DOHH2 (cell line): ENCODE measurements around the gene NGEF.

ENCODE experiments used
- H3F3A ChIP-seq: fragments of 200-600 bp; sonication (generic), shearing (Covaris generic); 2 replicates; pipeline ENCODE4 v1.6.0; 2016; ENCODE audit warnings: antibody characterized with exemption, mild to moderate bottlenecking; ENCODE audit not compliant: control insufficient read depth, insufficient read depth
- H3K27ac ChIP-seq: fragments of 200-600 bp; sonication (generic); 2 replicates; pipeline ENCODE4 v1.5.1; 2014; ENCODE audit warnings: low read depth, mild to moderate bottlenecking, low read length, moderate library complexity
- H3K27me3 ChIP-seq: fragments of 200-600 bp; sonication (generic); 2 replicates; pipeline ENCODE4 v1.6.1; 2014; ENCODE audit warnings: mild to moderate bottlenecking, low read length, mixed read lengths; ENCODE audit not compliant: control insufficient read depth
- H3K36me3 ChIP-seq: fragments of 200-600 bp; sonication (generic); 2 replicates; pipeline ENCODE4 v1.6.1; 2014; ENCODE audit warnings: mild to moderate bottlenecking, low read length, moderate library complexity, mixed read lengths; ENCODE audit not compliant: control insufficient read depth
- H3K4me1 ChIP-seq: fragments of 200-600 bp; sonication (generic); 2 replicates; pipeline ENCODE4 v1.6.1; 2014; ENCODE audit warnings: mild to moderate bottlenecking, low read length, mixed read lengths; ENCODE audit not compliant: control insufficient read depth
- H3K4me2 ChIP-seq: fragments of 200-600 bp; sonication (generic); 2 replicates; pipeline ENCODE4 v1.6.0; 2014; ENCODE audit warnings: mild to moderate bottlenecking, low read length, moderate library complexity
- H3K4me3 ChIP-seq: fragments of 200-600 bp; sonication (generic); 2 replicates; pipeline ENCODE4 v1.5.1; 2014; ENCODE audit warnings: mild to moderate bottlenecking, low read length, mixed read lengths
- H3K79me2 ChIP-seq: fragments of 200-600 bp; sonication (generic); 2 replicates; pipeline ENCODE4 v1.6.1; 2014; ENCODE audit warnings: mild to moderate bottlenecking, low read length, mixed read lengths; ENCODE audit not compliant: control insufficient read depth
- H3K9me2 ChIP-seq: fragments of 200-600 bp; sonication (generic); replicated peaks from 2 replicates; pipeline ENCODE4 v1.6.1; 2014; ENCODE audit warnings: mild to moderate bottlenecking, low read length, mixed read lengths; ENCODE audit not compliant: control insufficient read depth
- H3K9me3 ChIP-seq: fragments of 200-600 bp; sonication (generic); 2 replicates; pipeline ENCODE4 v1.6.1; 2014; ENCODE audit warnings: antibody characterized with exemption, low read length, mixed read lengths; ENCODE audit not compliant: control insufficient read depth, insufficient read depth
- H4K20me1 ChIP-seq: fragments of 200-600 bp; sonication (generic); 2 replicates; pipeline ENCODE4 v1.6.0; 2014; ENCODE audit warnings: low read depth, mild to moderate bottlenecking, antibody characterized with exemption, low read length, moderate library complexity; ENCODE audit not compliant: control insufficient read depth, insufficient read depth
- CTCF ChIP-seq: fragments of 200-600 bp; sonication (generic); IDR thresholded peaks from one replicate; pipeline ENCODE4 v1.5.1; 2014; ENCODE audit warnings: antibody characterized with exemption, mild to moderate bottlenecking, low read depth, low read length; ENCODE audit not compliant: poor library complexity, severe bottlenecking
- EZH2phosphoT487 ChIP-seq: fragments of 200-600 bp; sonication (generic); IDR thresholded peaks from 2 replicates; pipeline ENCODE4 v1.6.1; 2017; ENCODE audit warnings: borderline replicate concordance, mild to moderate bottlenecking, antibody characterized with exemption, low read length, moderate library complexity, mixed read lengths

Gene NGEF

GRCh38 chr2:233041722-233042323, 28.8 kb upstream of the NGEF start:
- Histone ChIP-seq H4K20me1 (no peaks in the 10 kb centered on the region), H3K79me2 (no peaks in the 10 kb centered on the region), H3K36me3 (no peaks in the 10 kb centered on the region), H3K9me2 (no peaks in the 10 kb centered on the region), H3K9me3 (no peaks in the 10 kb centered on the region), H3K4me2 (no peak overlapping the region), H3F3A (no peaks in the 10 kb centered on the region), H3K4me3 (no peak overlapping the region), H3K27me3 (peaks cover 3% of the 10 kb centered on the region; the same call in 1 of the 2 replicates), H3K4me1 (no peaks in the 10 kb centered on the region), H3K27ac (no peak overlapping the region)
- no peak for TF ChIP-seq CTCF
- no peak for TF ChIP-seq EZH2phosphoT487

DNA sequence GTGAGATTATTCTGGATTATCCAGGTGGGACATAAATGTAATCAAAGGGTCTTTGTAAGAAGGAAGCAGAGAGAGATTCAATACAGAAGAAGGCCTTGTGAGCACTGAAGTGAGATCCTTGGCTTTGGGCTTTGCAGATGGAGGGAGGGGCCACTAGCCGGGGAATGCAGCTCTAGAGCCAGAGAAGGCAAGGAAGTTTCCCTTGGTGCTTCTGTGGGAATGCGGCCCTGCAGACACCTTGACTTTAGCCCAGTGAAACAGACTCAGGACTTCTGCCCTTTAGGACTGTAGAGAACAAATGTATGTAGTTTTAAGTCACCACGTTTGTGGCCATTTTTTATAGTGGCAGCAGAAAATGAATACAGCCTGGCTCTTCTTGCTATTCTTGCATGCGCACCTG, 27.5 kb upstream of the NGEF start:
- H3K27ac ChIP-seq: no peak overlapping the region
- no peaks in the 10 kb centered on the region for H3K79me2 ChIP-seq
- H3F3A ChIP-seq: 0 out of 2 replicates have a peak, but pooled peaks cover 3% of the 10 kb centered on the region
- H3K36me3 ChIP-seq: no peaks in the 10 kb centered on the region
- TF ChIP-seq EZH2phosphoT487 (no peak), CTCF (no peak)
- no peak overlapping the region for H3K4me2 ChIP-seq
- H4K20me1 ChIP-seq: no peaks in the 10 kb centered on the region
- no peaks in the 10 kb centered on the region for H3K9me2 ChIP-seq
- peaks cover 5% of the 10 kb centered on the region; the same call in 1 of the 2 replicates for H3K9me3 ChIP-seq
- no peaks in the 10 kb centered on the region for H3K4me1 ChIP-seq
- H3K4me3 ChIP-seq: no peak overlapping the region
- peaks cover 3% of the 10 kb centered on the region; the same call in 1 of the 2 replicates for H3K27me3 ChIP-seq

- TF ChIP-seq EZH2phosphoT487: no peak
- TF ChIP-seq CTCF: no peak
- Histone ChIP-seq H4K20me1 (no peaks in the 10 kb centered on the region), H3K27me3 (peaks cover 3% of the 10 kb centered on the region; the same call in 1 of the 2 replicates), H3K4me3 (no peak overlapping the region), H3K4me1 (no peaks in the 10 kb centered on the region), H3K36me3 (no peaks in the 10 kb centered on the region), H3F3A (0 out of 2 replicates have a peak, but pooled peaks cover 3% of the 10 kb centered on the region), H3K79me2 (no peaks in the 10 kb centered on the region), H3K4me2 (no peak overlapping the region), H3K27ac (no peak overlapping the region), H3K9me3 (peaks cover 8% of the 10 kb centered on the region; the same call in 1 of the 2 replicates), H3K9me2 (no peaks in the 10 kb centered on the region)
Measured at GRCh38 chr2:233039846-233040530, 26.9 kb upstream of the NGEF start.
